Activated CD8-positive, alpha-beta memory T cell treated with anti-CD3 and anti-CD28 coated beads, Interleukin-2, amount 50 U/mL, for 1 hour (primary cell): ENCODE results near the gene LRRC37A3.
"Not testable (repeated sequence)": the region's sequence is repeated elsewhere in the genome, so short reads cannot be mapped to it uniquely, and the experiment has no call there.

Experiments
- DNase-seq: peaks from one replicate; pipeline ENCODE4 v3.0.0-alpha.2; 2020; ENCODE audit errors: extremely low read depth

Gene LRRC37A3

GRCh38 chr17:64919289-64920025 lies at the start of gene LRRC37A3:
LRRC37A3 (minus strand) TSS chr17:64919478; CDS start chr17:64897257, 22,221 bp downstream.
- peak; percentile 83 for DNase-seq

GRCh38 chr17:64965873-64966287 lies 46.6 kb upstream of the LRRC37A3 start:
- DNase-seq, result peak; percentile 67

- DNase-seq, result not testable (repeated sequence)
Observed at GRCh38 chr17:64965256-64965872, 46.1 kb upstream of the LRRC37A3 start.

- no peak for DNase-seq
Observed at GRCh38 chr17:64964796-64965195, 45.5 kb upstream of the LRRC37A3 start.

DNA sequence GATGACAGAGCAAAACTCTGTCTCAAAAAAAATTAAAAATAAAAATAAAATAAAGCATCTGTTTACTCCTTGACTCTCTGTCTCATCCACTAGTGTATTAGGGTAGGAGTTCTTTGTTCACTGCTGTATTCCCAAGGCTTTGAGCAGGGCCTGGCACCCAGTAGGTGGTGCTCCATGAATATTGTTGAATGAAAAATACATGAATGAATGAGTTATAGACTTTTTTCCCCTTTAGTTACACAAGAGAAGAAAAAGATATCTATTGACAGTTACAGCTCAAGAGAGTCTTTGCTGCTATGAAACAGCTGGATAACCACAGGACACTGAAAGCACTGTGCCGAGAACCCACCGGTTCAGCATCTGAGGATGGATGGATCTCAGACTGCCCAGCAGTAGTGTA lies 44.5 kb upstream of the LRRC37A3 start:
- DNase-seq, result not testable (repeated sequence)

DNA sequence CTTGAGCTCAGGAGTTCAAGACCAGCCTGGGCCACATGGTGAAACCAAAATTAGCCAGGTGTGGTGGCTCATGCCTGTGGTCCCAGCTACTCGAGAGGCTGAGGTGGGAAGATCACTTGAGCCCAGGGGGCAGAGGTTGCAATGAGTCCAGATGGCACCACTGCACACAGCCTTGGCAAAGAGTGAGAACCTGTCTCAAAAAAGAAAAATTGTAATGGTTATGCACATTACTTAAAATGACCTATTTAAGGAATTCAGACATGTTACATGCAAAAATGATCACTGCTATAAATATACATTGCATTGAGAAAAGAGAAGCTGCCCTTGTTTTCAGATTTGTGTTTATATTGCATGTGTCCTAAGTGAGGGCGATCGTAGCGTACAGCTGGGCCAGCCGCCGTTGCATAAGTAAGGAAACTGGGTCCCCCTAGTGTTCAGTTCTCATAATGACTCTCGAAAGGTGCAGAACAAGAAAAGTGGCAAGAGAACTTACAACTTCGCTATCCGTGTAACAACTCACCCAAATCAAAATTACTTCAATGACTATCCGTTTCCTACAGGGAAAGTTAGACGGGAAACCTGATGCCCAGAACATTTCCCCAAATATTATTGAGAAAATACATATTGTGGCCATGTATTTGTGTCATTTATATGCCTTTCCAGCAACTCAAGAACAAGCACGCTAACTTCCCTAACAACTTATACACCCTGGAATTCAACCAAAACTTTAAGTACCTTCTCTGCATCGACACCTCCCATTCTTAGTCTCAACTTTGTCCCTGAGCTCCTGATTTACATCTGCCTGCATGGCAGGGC lies 42.5 kb upstream of the LRRC37A3 start:
- DNase-seq, result peak; percentile 57

- no peak for DNase-seq
Observed at GRCh38 chr17:64951877-64952276, 32.6 kb upstream of the LRRC37A3 start.

- no peak for DNase-seq
Observed at GRCh38 chr17:64950871-64951270, 31.6 kb upstream of the LRRC37A3 start.

GRCh38 chr17:64947152-64947551 lies 27.9 kb upstream of the LRRC37A3 start:
- no peak for DNase-seq

- no peak for DNase-seq
Observed at GRCh38 chr17:64941761-64942160, 22.5 kb upstream of the LRRC37A3 start.

DNA sequence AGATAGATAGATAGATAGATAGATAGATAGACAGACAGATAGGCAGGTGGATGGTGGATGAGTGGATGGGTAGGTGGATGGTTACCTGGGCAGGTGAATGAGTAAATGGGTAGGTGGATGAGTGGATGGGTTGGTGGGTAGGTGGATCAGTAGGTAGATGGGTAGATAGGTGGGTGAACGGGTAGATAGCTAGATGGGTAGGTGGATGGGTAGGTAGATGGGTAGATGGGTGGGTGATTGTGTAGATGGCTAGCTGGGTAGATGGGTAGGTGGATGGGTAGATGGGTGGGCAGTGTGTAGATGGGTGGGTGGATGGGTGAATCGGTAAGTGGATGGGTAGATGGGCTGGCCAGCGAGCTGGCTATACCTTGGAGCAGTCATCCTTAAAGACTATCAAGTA lies 21.8 kb upstream of the LRRC37A3 start:
- no peak for DNase-seq

DNA sequence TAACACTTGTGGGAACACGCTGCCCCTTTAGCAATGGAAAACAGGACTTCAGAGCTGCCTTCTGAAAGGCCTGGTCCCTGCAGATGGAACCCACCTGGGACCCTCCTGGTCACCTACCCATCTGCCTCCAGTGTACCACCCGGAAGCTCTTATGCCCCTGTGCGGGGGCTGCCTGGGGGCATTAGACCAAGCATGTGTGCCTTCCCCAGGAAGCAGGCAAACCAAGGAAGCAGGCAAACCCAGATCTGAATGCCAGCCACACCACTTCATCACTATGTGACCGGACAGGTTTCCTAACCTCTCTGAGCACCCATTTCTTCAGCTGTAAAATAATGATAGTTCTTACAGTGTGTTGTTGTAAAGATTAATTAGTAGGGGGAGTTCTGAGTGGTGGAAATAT lies 20.8 kb upstream of the LRRC37A3 start:
- DNase-seq, result no peak

GRCh38 chr17:64938925-64939474 lies 19.7 kb upstream of the LRRC37A3 start:
- no peak for DNase-seq

GRCh38 chr17:64938290-64938689 lies 19.0 kb upstream of the LRRC37A3 start:
- DNase-seq, result no peak

- no peak for DNase-seq
Observed at GRCh38 chr17:64936117-64936516, 16.8 kb upstream of the LRRC37A3 start.

GRCh38 chr17:64934284-64934778 lies 15.1 kb upstream of the LRRC37A3 start:
- DNase-seq, result not testable (repeated sequence)

- not testable (repeated sequence) for DNase-seq
Observed at GRCh38 chr17:64932850-64933249, 13.6 kb upstream of the LRRC37A3 start.

DNA sequence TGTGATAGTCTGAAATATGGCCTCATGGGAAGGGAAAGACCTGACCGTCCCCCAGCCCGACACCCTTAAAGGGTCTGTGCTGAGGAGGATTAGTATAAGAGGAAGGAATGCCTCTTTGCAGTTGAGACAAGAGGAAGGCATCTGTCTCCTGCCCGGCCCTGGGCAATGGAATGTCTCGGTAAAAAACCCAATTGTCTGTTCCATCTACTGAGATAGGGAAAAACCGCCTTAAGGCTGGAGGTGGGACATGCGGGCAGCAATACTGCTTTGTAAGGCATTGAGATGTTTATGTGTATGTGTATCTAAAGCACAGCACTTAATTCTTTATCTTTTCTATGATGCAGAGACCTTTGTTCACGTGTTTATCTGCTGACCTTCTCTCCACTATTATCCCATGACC lies 11.1 kb upstream of the LRRC37A3 start:
- DNase-seq, result not testable (repeated sequence)

DNA sequence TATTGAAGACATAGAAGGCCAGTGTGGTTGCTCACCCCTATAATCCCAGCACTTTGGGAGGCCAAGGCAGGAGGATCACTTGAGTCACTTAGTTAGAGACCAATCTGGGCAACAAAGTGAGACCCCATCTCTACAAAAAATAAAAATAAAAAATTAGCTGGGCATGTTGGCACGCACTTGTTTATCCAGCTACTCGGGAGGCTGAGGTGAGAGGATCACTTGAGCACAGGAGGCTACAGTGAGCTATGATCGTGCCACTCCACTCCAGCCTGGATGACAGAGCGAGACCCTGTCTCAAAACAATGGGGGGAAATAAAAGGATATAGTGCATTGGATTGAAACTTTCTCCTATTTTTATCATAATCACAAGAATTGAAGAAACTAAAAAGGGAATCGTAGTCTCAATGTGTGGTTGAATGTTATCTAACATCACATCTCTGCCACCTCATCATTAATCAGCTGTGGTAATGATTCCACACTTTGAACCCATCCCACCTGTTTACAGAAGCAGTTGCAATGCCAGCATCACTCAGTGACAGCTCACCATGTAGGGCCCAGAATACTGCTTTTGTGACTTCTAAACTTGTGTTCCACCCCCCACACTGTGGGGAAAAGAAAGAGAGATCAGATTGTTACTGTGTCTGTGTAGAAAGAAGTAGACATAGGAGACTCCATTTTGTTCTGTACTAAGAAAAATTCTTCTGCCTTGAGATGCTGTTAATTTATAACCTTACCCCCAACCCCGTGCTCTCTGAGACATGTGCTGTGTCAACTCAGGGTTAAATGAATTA lies 10.3 kb upstream of the LRRC37A3 start:
- DNase-seq, result not testable (repeated sequence)

GRCh38 chr17:64928701-64929100 lies 9.4 kb upstream of the LRRC37A3 start:
- DNase-seq, result not testable (repeated sequence)

GRCh38 chr17:64927444-64927843 lies 8.2 kb upstream of the LRRC37A3 start:
- DNase-seq, result peak; percentile 65
